ENCODE results near the gene SMOC1.
A peak's percentile ranks its signal among the peaks of the same experiment; 100 is the strongest.

SMOC1 gene

GRCh38 chr14:69879175-69880043 is at the start of gene SMOC1:
Gene SMOC1, plus strand, starts transcription at chr14:69879416. Its CDS starts 263 bp downstream, at chr14:69879679.
- peak in 50 of 56 donors; percentile 8 to 82 (median 51) for DNase-seq

- no peak for DNase-seq
These were observed 40.3 kb upstream of the SMOC1 start for GRCh38 chr14:69838881-69839416.

- DNase-seq, result no peak
These were observed 39.6 kb upstream of the SMOC1 start for GRCh38 chr14:69839661-69840060.

- DNase-seq, result no peak
These were observed 37.6 kb upstream of the SMOC1 start for GRCh38 chr14:69841656-69842055.

- no peak for DNase-seq
These were observed 36.4 kb upstream of the SMOC1 start for GRCh38 chr14:69842686-69843420.

- DNase-seq, result no peak
These were observed 35.0 kb upstream of the SMOC1 start for GRCh38 chr14:69844171-69844570.

GRCh38 chr14:69845050-69845581 is 34.1 kb upstream of the SMOC1 start:
- DNase-seq, result no peak

GRCh38 chr14:69845787-69846186 is 33.4 kb upstream of the SMOC1 start:
- DNase-seq, result no peak

GRCh38 chr14:69848156-69848555 is 31.1 kb upstream of the SMOC1 start:
- DNase-seq, result no peak

- no peak for DNase-seq
These were observed 30.3 kb upstream of the SMOC1 start for GRCh38 chr14:69848903-69849391.

GRCh38 chr14:69850086-69850735 is 29.0 kb upstream of the SMOC1 start:
- peak in 2 of 56 donors; percentile 6 to 8 for DNase-seq

- DNase-seq, result no peak
These were observed 28.5 kb upstream of the SMOC1 start for GRCh38 chr14:69850736-69851112.

- no peak for DNase-seq
These were observed 26.5 kb upstream of the SMOC1 start for GRCh38 chr14:69852531-69853321.

- DNase-seq, result no peak
These were observed 25.4 kb upstream of the SMOC1 start for GRCh38 chr14:69853774-69854173.

GRCh38 chr14:69854598-69854997 is 24.6 kb upstream of the SMOC1 start:
- DNase-seq, result no peak

GRCh38 chr14:69855180-69855832 is 23.9 kb upstream of the SMOC1 start:
- no peak for DNase-seq

- no peak for DNase-seq
These were observed 20.4 kb upstream of the SMOC1 start for GRCh38 chr14:69858801-69859200.

GRCh38 chr14:69859591-69859990 is 19.6 kb upstream of the SMOC1 start:
- no peak for DNase-seq

GRCh38 chr14:69860221-69860620 is 19.0 kb upstream of the SMOC1 start:
- DNase-seq, result no peak

GRCh38 chr14:69861025-69861569 is 18.1 kb upstream of the SMOC1 start:
- DNase-seq, result no peak
